Stimulated activated CD4-positive, alpha-beta T cell treated with anti-CD3 and anti-CD28 coated beads, Interleukin-12 subunit alpha, Interleukin-12 subunit beta, amount 100 ng/mL, for 4 hours (primary cell): Measurements from ENCODE around the gene AMPH.

Experiments
- DNase-seq: peaks from one replicate; pipeline ENCODE4 v3.0.0-alpha.2; 2020

The AMPH gene

GRCh38 chr7:38630720-38631673 is at the start of gene AMPH:
AMPH (minus strand) TSS chr7:38631373; CDS start chr7:38631351, 22 bp downstream.
- peak; percentile 23 for DNase-seq

- DNase-seq: no peak
Measured at GRCh38 chr7:38679419-38679818, 48.2 kb upstream of the AMPH start.

GRCh38 chr7:38678698-38679054 is 47.5 kb upstream of the AMPH start:
- no peak for DNase-seq

GRCh38 chr7:38677981-38678697 is 47.0 kb upstream of the AMPH start:
- no peak for DNase-seq

DNA sequence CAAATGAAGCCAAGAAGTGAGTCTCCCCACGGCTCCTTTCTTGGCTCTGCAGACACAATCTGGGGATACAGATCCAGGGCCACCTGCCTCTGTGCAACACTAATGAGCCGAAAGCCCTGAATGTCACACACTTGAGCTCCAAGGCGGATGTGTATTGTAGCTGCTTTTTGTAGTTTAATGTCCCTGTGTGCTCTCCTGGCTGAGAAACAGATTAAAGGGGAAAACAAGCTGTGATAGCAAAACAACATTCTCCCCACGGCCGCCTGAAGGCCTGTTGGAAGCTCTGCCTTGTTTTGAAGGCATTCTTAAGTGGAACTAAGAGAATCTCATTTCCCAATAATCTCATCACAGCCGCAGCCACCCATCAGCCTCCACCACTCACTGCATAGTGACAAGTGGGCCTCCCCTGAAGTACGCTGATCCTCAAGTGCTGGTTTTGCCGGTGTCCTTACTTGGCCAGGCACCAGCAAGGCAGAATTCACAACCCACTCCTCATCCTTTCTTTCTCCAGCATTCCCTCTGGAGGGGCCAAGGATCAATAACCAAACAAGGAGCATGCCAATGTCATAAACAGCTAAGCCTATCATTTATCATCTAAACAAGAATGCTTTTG is 44.4 kb upstream of the AMPH start:
- no peak for DNase-seq

DNA sequence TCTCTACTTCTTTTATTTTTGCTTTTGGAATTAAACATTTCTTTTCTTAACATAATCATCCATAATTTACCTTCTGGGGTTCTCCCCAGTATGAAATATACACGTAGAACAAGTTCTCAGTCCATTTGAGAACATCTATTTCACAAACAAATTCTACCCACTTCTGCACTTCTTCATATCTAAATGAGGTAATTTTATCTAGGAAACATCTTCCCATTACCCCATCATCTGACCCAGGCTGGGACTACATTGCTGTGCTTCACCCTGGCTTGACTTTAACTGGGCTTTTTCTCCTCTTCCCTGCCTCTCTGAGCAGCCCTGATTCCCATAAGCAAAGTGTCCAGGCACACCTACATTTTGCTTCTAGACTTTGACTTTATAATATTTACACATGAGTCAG is 43.3 kb upstream of the AMPH start:
- DNase-seq: no peak

- no peak for DNase-seq
Measured at GRCh38 chr7:38673795-38674194, 42.6 kb upstream of the AMPH start.

DNA sequence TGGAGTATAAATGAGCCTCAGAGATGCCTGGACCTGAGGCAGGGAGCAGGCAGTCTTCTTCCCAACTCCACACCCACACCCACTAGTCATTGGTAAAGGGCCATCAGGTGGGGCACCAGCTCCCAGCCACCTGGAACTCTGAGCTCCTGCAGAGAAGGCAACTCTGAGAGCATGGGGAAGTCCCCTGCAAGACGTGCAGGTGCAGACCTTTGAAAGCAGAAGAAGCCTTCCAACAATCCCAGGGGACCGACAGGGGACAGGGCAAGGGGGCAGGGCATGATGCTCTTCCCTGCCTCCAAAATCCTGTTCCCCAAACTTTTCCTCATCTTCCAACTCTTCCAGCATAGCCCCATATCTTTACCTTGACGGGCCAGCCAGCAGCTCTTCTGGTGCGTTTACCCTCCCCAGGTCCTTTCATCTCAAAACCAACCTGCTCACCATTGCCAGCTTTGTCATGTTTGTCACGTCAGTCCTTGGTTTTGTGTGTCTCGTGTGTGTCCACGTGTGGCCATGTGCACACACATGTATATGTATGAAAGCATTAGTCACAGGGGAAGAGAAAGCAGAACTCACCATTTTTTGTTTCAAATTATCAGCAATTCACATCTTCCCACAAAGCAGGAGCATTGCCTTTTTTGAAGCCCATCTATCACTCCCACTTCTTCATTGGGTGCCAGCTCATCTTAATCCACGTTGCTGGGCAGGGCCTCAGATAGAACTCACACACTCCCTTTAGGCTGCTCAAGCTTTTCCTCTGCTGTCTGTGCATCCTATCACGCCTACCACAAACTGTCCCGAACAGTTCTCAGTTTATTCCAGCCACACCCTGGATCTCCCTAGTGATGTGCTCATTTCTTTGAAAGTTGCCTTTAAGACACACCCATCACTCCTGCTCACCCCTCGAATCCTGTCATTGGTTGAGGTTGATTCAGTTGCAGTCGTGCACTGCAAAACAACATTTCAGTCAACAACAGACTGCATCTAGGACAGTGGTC is 41.0 kb upstream of the AMPH start:
- DNase-seq: no peak

GRCh38 chr7:38669965-38670520 is 38.9 kb upstream of the AMPH start:
- no peak for DNase-seq

DNA sequence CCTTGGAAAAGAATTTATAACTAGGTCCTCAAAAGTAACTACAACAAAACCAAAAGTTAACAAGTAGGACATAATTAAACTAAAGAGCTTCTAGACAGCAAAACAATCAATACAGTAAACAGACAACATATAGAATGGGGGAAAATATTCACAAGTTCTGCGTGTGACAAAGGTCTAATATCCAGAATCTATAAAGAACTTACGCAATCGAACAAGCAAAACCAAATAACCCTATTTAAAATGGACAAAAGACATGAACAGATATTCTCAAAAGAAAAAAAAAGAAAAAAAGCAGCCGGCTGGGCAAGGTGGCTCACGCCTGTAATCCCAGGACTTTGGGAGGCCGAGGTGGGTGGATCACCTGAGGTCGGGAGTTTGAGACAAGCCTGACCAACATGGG is 33.8 kb upstream of the AMPH start:
- no peak for DNase-seq

DNA sequence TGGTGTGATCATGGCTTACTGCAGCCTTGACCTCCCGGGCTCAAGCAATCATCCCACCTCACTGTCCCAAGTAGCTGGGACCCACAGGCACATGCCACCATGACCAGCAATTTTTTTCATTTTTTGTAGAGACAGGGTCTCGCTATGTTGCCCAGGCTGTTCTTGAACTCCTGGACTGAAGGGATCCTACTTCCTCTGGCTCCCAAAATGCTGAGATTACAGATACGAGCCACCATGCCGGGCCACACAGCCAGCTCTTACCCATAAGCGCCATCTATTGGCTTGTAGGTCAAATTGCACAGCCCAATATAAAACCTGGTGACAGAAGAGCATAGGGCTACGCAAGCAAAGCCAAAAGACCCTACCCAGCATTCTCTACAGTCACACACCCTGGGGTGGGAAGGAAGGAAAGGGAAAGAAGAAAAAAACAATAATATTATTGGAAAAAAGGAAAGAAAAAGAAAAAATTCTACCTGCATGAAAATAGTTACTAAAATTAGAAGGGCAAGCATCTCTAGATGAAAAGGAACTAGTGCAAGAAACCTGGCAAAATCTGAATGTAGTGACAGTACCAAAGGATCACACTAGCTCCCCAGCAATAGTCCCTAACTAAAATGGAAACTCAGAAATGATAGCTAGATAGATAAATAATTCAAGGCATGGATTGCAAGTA is 29.4 kb upstream of the AMPH start:
- peak; percentile 5 for DNase-seq

DNA sequence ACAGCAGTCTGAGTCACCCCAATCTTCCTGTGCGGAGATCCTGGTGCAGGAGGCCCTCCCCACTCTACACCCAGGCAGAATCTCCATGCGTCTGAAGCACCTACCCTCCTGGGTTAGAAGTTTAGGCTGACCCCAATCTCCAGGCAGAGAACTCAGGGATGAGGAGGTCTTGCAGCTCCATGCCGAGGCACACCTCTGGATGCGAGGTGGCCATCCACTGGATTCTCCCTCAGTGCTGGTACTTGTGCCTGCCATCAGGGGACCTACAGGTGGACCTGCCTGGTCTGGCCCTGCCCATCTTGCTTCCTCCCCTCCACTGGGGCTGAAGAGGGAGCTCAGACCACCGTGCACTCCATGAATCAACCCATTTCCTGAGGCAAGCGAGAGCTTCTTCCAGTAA is 28.8 kb upstream of the AMPH start:
- DNase-seq: no peak

DNA sequence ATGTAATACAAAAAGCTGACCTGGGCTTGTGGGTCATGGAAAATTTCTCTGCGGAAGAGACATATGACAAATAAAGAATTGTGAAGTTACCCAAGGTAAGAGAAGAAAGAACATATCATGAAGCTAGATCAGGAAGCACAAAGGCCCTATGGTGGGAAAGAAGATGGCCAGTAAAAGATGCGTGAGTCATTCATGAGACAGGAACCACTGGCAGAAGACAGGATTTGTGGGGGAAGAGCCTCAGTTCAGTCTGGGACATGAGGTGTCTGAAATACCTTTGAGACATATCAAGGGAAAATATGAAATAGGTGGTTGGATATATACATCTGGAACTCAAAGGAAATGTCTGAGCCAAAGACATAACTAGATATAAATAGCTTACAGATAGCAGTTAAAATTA is 27.7 kb upstream of the AMPH start:
- DNase-seq: no peak

DNA sequence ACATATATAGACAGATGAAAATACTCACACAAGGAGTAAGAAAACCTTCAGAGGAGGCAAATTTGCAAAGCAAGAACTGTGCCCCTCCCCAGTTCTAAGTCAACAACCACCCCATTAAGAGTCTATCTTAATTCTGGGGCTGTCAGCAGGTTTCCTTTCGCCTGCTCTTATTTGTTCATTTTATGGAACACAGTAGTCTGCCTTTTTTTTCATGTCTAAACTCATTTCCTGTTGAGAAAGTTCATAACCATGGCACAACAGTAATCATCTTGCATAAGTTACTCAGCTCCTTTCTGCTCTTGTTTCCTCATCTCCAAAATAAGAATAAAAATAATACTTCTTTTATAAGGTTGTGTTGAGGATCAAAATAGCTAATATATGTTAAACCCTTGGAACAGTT is 25.8 kb upstream of the AMPH start:
- no peak for DNase-seq

DNA sequence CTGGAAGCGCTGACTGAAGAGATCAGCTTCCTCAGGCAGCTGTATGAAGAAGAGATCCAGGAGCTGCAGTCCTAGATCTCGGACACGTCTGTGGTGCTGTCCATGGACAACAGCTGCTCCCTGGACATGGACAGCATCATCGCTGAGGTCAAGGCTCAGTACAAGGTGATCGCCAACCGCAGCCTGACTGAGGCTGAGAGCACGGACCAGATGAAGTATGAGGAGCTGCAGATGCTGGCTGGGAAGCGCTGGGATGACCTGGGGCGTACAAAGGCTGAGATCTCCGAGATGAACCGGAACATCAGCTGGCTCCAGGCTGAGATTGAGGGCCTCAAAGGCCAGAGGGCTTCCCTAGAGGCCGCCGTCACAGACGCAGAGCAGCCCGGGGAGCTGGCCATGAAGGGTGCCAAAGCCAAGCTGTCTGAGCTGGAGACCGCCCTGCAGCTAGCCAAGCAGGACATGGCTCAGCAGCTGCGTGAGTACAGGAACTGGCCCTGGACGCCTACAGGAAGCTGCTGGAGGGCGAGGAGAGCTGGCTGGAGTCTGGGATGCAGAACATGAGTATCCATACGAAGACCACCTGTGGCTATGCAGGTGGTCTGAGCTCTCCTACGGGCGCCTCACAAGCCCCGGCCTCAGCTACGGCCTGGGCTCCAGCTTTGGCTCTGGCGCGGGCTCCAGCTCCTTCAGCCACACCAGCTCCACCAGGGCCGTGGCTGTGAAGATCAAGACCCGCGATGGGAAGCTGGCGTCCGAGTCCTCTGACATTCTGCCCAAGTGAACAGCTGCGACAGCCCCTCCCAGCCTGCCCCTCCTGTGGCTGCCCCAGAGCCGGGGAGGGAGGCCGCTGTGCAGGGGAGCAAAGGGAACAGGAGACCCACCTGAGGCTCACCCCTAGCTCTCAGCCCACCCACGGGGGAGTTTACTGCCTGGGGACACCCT is 24.9 kb upstream of the AMPH start:
- DNase-seq: no peak

GRCh38 chr7:38637957-38638356 is 6.8 kb upstream of the AMPH start:
- DNase-seq: no peak

GRCh38 chr7:38632411-38632810 is 1.2 kb upstream of the AMPH start:
- DNase-seq: no peak

DNA sequence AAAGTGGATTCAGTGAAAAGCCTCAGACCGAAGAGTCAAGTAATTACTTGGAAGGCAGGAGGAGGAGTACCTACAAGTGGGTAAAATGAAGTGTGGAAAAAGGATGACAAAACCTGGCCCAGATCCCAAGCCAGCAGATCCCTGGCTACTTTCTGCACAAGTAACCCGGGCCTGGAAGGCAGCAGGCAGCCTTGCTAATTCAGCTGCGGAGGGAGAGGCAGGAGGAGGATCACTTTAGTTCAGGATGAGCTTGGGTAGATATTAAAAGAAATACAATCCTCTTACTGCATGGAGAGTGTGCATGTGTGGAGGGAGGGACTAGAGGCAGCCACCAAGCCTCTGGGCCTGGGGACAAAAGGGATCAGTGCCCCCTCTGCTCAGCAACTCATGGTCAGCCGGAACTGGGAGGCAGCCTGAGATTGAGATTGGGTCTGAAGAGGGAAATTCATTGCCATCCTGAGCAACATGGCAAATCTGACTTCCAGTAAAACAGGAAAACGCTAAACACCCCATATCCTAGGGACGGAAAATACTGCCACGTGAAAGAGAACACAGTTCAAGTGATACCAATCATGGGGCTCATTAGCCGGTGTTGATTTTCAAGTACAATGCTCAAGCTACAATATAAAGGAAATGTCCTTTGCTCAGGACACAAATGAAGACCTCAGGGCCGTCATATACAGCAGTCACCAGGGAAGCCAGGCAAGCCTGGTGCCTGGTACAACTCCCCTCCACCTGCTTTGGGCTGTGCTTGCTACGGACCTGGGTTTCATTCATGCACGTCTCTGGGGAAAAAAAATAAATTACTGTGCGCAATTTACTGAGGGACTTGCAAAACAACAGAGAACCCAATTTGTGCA is 1.3 kb downstream of the AMPH start:
- DNase-seq: no peak

DNA sequence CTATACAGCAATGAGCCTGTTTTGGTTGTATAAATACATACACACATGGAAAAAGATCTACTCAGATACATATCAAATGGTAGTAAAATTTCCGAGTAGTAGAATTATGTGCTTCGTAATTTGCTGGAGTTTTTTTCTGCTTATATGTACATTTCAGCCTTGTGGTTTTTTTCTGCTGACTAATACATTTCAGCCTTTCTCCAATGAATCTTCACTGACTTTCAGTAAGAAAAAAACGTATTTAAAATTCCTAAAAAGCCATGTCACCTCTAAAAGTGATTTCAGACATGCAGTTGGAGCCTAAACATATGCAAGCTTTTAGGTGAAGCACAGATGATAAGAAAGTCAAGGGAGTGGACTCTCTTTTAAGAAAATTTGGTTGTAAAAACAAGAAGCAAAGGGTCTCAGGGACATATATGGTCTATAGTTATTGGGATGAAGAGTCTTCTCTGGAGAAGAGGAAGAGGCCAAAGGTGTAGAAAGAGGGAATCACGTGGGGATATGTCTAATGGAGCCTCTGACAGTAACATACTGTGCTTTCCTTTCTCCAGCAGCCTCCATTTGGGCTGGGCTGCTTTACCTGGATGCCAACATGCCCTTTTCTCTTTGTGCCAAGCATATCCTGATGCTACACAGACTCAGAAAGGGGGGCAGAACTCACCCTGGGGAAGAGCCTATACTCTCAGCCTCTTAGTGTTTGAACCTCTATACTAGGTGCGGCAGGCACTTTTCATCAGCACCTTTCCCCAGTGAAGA is 2.4 kb downstream of the AMPH start:
- DNase-seq: no peak
